Neural cell (in vitro differentiated cells): Measurements from ENCODE around the gene KCTD18. TPM values are rescaled to one million over a fixed set of nuclear protein-coding genes. Genes with fewer than 3 reads are reported as not detected.

Experiments
- H2AFZ ChIP-seq: fragments of 200-600, 300-800 bp; sonication (generic), shearing (Covaris generic); 2 replicates; pipeline ENCODE4 v1.6.0; 2014; ENCODE audit warnings: low read depth, mild to moderate bottlenecking, antibody characterized with exemption, low read length, moderate library complexity
- H3F3A ChIP-seq: fragments of 200-600 bp; shearing (Covaris generic); 2 replicates; pipeline ENCODE4 v1.6.1; 2016; ENCODE audit warnings: mild to moderate bottlenecking, moderate library complexity, mixed read lengths, antibody characterized with exemption, low read length; ENCODE audit not compliant: insufficient read depth, poor library complexity, severe bottlenecking
- H3K27ac ChIP-seq: fragments of 200-600, 300-800 bp; sonication (generic), shearing (Covaris generic); 2 replicates; pipeline ENCODE4 v1.5.1; 2014; ENCODE audit warnings: mild to moderate bottlenecking, low read length, moderate library complexity
- H3K27me3 ChIP-seq: fragments of 300-800, 200-600 bp; sonication (generic), shearing (Covaris generic); 2 replicates; pipeline ENCODE4 v1.6.0; 2014; ENCODE audit warnings: mild to moderate bottlenecking, low read depth, low read length, moderate library complexity; ENCODE audit not compliant: insufficient read depth
- H3K36me3 ChIP-seq: fragments of 300-800, 200-600 bp; sonication (generic), shearing (Covaris generic); 2 replicates; pipeline ENCODE4 v1.5.1; 2014; ENCODE audit warnings: mild to moderate bottlenecking, antibody characterized with exemption, low read length, moderate library complexity; ENCODE audit not compliant: insufficient read depth
- H3K4me2 ChIP-seq: fragments of 300-800, 200-600 bp; sonication (generic), shearing (Covaris generic); 2 replicates; pipeline ENCODE4 v1.6.0; 2014; ENCODE audit warnings: mild to moderate bottlenecking, low read length
- H3K4me3 ChIP-seq: fragments of 300-800, 200-600 bp; sonication (generic), shearing (Covaris generic); 2 replicates; pipeline ENCODE4 v1.5.1; 2014; ENCODE audit warnings: mild to moderate bottlenecking, low read length, moderate library complexity
- H3K79me2 ChIP-seq: fragments of 200-600 bp; shearing (Covaris generic); replicated peaks from 2 replicates; pipeline ENCODE4 v1.6.0; 2014; ENCODE audit warnings: mild to moderate bottlenecking, low read length, moderate library complexity; ENCODE audit not compliant: insufficient read depth
- H3K9ac ChIP-seq: fragments of 300-800, 200-600 bp; sonication (generic), shearing (Covaris generic); 2 replicates; pipeline ENCODE4 v1.6.1; 2016; ENCODE audit warnings: mild to moderate bottlenecking, low read length, mixed read lengths
- H3K9me2 ChIP-seq: fragments of 200-600 bp; shearing (Covaris generic); 2 replicates; pipeline ENCODE4 v1.6.1; 2016; ENCODE audit warnings: mild to moderate bottlenecking, low read length, mixed read lengths; ENCODE audit not compliant: insufficient read depth
- H3K9me3 ChIP-seq: fragments of 200-600, 300-800 bp; sonication (generic), shearing (Covaris generic); 2 replicates; pipeline ENCODE4 v1.6.1; 2016; ENCODE audit warnings: mild to moderate bottlenecking, mixed run types, low read length, moderate library complexity, mixed read lengths
- H4K20me1 ChIP-seq: fragments of 200-600 bp; shearing (Covaris generic); 2 replicates; pipeline ENCODE4 v1.6.1; 2016; ENCODE audit warnings: mild to moderate bottlenecking, mixed run types; ENCODE audit not compliant: insufficient read depth
- CTCF ChIP-seq: fragments of 450-650 bp; IDR thresholded peaks from 2 replicates; pipeline ENCODE4 v1.5.1; 2014; ENCODE audit warnings: antibody characterized with exemption, mild to moderate bottlenecking, moderate library complexity; ENCODE audit not compliant: poor library complexity, severe bottlenecking
- EP300 ChIP-seq: fragments of 450-650 bp; conservative IDR thresholded peaks from 2 replicates; pipeline ENCODE4 v1.6.1; 2014; ENCODE audit warnings: antibody characterized with exemption, mild to moderate bottlenecking, moderate library complexity; ENCODE audit not compliant: poor library complexity, severe bottlenecking
- EZH2 ChIP-seq: fragments of 200-600, 300-800 bp; shearing (Covaris generic), sonication (generic); IDR thresholded peaks from 2 replicates; pipeline ENCODE4 v1.6.1; 2014; ENCODE audit warnings: antibody characterized with exemption, low read length, borderline replicate concordance, mild to moderate bottlenecking; ENCODE audit not compliant: insufficient read depth, poor library complexity, severe bottlenecking
- MXI1 ChIP-seq: fragments of 450-650 bp; conservative IDR thresholded peaks from 2 replicates; pipeline ENCODE4 v1.6.1; 2014; ENCODE audit warnings: antibody characterized with exemption, mild to moderate bottlenecking; ENCODE audit not compliant: poor library complexity, severe bottlenecking
- POLR2AphosphoS5 ChIP-seq: IDR thresholded peaks from 2 replicates; pipeline ENCODE4 v1.6.1; 2012
- RAD21 ChIP-seq: fragments of 450-650 bp; conservative IDR thresholded peaks from 2 replicates; pipeline ENCODE4 v1.6.1; 2014; ENCODE audit warnings: antibody characterized with exemption, mild to moderate bottlenecking, moderate library complexity
- REST ChIP-seq: IDR thresholded peaks from 2 replicates; pipeline ENCODE4 v1.6.1; 2012; ENCODE audit warnings: borderline replicate concordance
- SMC3 ChIP-seq: fragments of 450-650 bp; conservative IDR thresholded peaks from 2 replicates; pipeline ENCODE4 v1.6.1; 2014; ENCODE audit warnings: antibody characterized with exemption, mild to moderate bottlenecking, moderate library complexity; ENCODE audit not compliant: poor library complexity
- TAF1 ChIP-seq: IDR thresholded peaks from 2 replicates; pipeline ENCODE4 v1.6.1; 2012; ENCODE audit warnings: low read depth
- polyA plus RNA-seq: library from polyadenylated mRNA; depleted of rRNA; stranded (reverse); fragments of >200 nt; gene quantifications from 2 replicates; pipeline ENCODE4 v1.2.3, GENCODE V29; 2014

Gene KCTD18
- polyA plus RNA-seq, 1 donor from 2014 or later: 17.0 TPM

GRCh38 chr2:200448455-200448854 lies 61.4 kb downstream of the KCTD18 start:
- no peak overlapping the region for H3K4me2 ChIP-seq
- H3F3A ChIP-seq: no peaks in the 10 kb centered on the region
- H3K27ac ChIP-seq: no peak overlapping the region
- H3K9ac ChIP-seq: no peak overlapping the region
- H3K4me3 ChIP-seq: no peak overlapping the region
- no peaks in the 10 kb centered on the region for H4K20me1 ChIP-seq
- H3K9me3 ChIP-seq: no peaks in the 10 kb centered on the region
- no peaks in the 10 kb centered on the region for H3K9me2 ChIP-seq
- no peak overlapping the region for H2AFZ ChIP-seq
- TF ChIP-seq MXI1 (no peak), CTCF (no peak), SMC3 (no peak), EP300 (no peak), RAD21 (no peak), POLR2AphosphoS5 (no peak), REST (no peak), EZH2 (no peak), TAF1 (no peak)
- H3K79me2 ChIP-seq: no peaks in the 10 kb centered on the region
- H3K27me3 ChIP-seq: no peaks in the 10 kb centered on the region
- no peaks in the 10 kb centered on the region for H3K36me3 ChIP-seq

GRCh38 chr2:200447139-200447855 lies 62.6 kb downstream of the KCTD18 start:
- no peak overlapping the region for H3K9ac ChIP-seq
- H3K79me2 ChIP-seq: no peaks in the 10 kb centered on the region
- no peaks in the 10 kb centered on the region for H3K9me2 ChIP-seq
- no peak overlapping the region for H3K4me2 ChIP-seq
- TF ChIP-seq CTCF (no peak), POLR2AphosphoS5 (no peak), TAF1 (no peak), RAD21 (no peak)
- no peak overlapping the region for H3K4me3 ChIP-seq
- no peaks in the 10 kb centered on the region for H3K36me3 ChIP-seq
- H3K9me3 ChIP-seq: no peaks in the 10 kb centered on the region
- no peak overlapping the region for H3K27ac ChIP-seq
- H3K27me3 ChIP-seq: no peaks in the 10 kb centered on the region
- no peak overlapping the region for H2AFZ ChIP-seq
- no peaks in the 10 kb centered on the region for H4K20me1 ChIP-seq
- no peaks in the 10 kb centered on the region for H3F3A ChIP-seq
